ENCODE data around the gene NGDN.
"Not testable (repeated sequence)": the region's sequence is repeated elsewhere in the genome, so short reads cannot be mapped to it uniquely, and the experiment has no call there.

The NGDN gene

GRCh38 chr14:23469127-23469905 is at the start of gene NGDN:
TSS of gene NGDN (plus strand) at chr14:23469703. CDS start at chr14:23469716, 13 bp downstream.
- peak; percentile 100 for DNase-seq

- no peak for DNase-seq
Observed at GRCh38 chr14:23421594-23421993, 47.9 kb upstream of the NGDN start.

GRCh38 chr14:23423657-23424056 is 45.8 kb upstream of the NGDN start:
- DNase-seq = no peak

- DNase-seq = no peak
Observed at GRCh38 chr14:23425169-23425568, 44.3 kb upstream of the NGDN start.

GRCh38 chr14:23425798-23426197 is 43.7 kb upstream of the NGDN start:
- not testable (repeated sequence) for DNase-seq

GRCh38 chr14:23428686-23429495 is 40.6 kb upstream of the NGDN start:
- DNase-seq = no peak

- no peak for DNase-seq
Observed at GRCh38 chr14:23430016-23430722, 39.3 kb upstream of the NGDN start.

GRCh38 chr14:23430723-23431085 is 38.8 kb upstream of the NGDN start:
- no peak for DNase-seq

GRCh38 chr14:23431486-23431885 is 38.0 kb upstream of the NGDN start:
- DNase-seq = no peak

GRCh38 chr14:23432102-23432925 is 37.2 kb upstream of the NGDN start:
- DNase-seq = no peak

- no peak for DNase-seq
Observed at GRCh38 chr14:23432946-23433345, 36.6 kb upstream of the NGDN start.

- no peak for DNase-seq
Observed at GRCh38 chr14:23433457-23433856, 36.0 kb upstream of the NGDN start.

- DNase-seq = no peak
Observed at GRCh38 chr14:23434488-23435222, 34.8 kb upstream of the NGDN start.

GRCh38 chr14:23435543-23436326 is 33.8 kb upstream of the NGDN start, which contains the start of gene MYH7:
TSS of gene MYH7 (minus strand) at chr14:23435660. CDS start at chr14:23433732, 1,928 bp downstream.
- DNase-seq = no peak

GRCh38 chr14:23436327-23437132 is 33.0 kb upstream of the NGDN start:
- DNase-seq = peak; percentile 9

GRCh38 chr14:23437133-23438100 is 32.1 kb upstream of the NGDN start:
- no peak for DNase-seq

GRCh38 chr14:23438101-23438971 is 31.2 kb upstream of the NGDN start:
- DNase-seq = no peak

Measured in NCI-H1694 (cell line).